Dedifferentiated amniotic fluid mesenchymal stem cell (primary cell): ENCODE data around the gene ZNF792.
"Not testable (repeated sequence)": the region's sequence is repeated elsewhere in the genome, so short reads cannot be mapped to it uniquely, and the experiment has no call there.

Source experiments
- DNase-seq: peaks from one replicate; pipeline ENCODE4 v3.0.0-alpha.2; 2016; ENCODE audit errors: extremely low spot score

The ZNF792 gene

GRCh38 chr19:34963573-34964406 lies at the start of gene ZNF792:
ZNF792 (minus strand) TSS chr19:34964229; CDS start chr19:34963662, 567 bp downstream.
- no peak for DNase-seq

- DNase-seq = no peak
Measured at GRCh38 chr19:35013041-35013819, 49.2 kb upstream of the ZNF792 start.

- no peak for DNase-seq
Measured at GRCh38 chr19:35011737-35012682, 48.0 kb upstream of the ZNF792 start.

GRCh38 chr19:35011091-35011689 lies 47.2 kb upstream of the ZNF792 start:
- DNase-seq = no peak

GRCh38 chr19:35009424-35010415 lies 45.7 kb upstream of the ZNF792 start:
- no peak for DNase-seq

GRCh38 chr19:35008891-35009341 lies 44.9 kb upstream of the ZNF792 start:
- DNase-seq = no peak

- DNase-seq = not testable (repeated sequence)
Measured at GRCh38 chr19:35007427-35007826, 43.4 kb upstream of the ZNF792 start.

- DNase-seq = no peak
Measured at GRCh38 chr19:35006999-35007365, 43.0 kb upstream of the ZNF792 start.

- DNase-seq = no peak
Measured at GRCh38 chr19:35006342-35006998, 42.4 kb upstream of the ZNF792 start.

- DNase-seq = not testable (repeated sequence)
Measured at GRCh38 chr19:35006007-35006341, 41.9 kb upstream of the ZNF792 start.

GRCh38 chr19:35005256-35005977 lies 41.4 kb upstream of the ZNF792 start:
- DNase-seq = no peak

- DNase-seq = no peak
Measured at GRCh38 chr19:35004517-35005255, 40.7 kb upstream of the ZNF792 start.

GRCh38 chr19:35002037-35002535 lies 38.1 kb upstream of the ZNF792 start:
- no peak for DNase-seq

GRCh38 chr19:35000647-35001501 lies 36.8 kb upstream of the ZNF792 start:
- DNase-seq = no peak

- no peak for DNase-seq
Measured at GRCh38 chr19:35000338-35000646, 36.3 kb upstream of the ZNF792 start.

GRCh38 chr19:34999498-35000337 lies 35.7 kb upstream of the ZNF792 start, which contains the start of gene GRAMD1A:
GRAMD1A (plus strand) TSS chr19:35000323; CDS start chr19:35000479, 156 bp downstream.
- peak; percentile 72 for DNase-seq
